ENCODE results near the gene CMTM1.
A peak's percentile ranks its signal among the peaks of the same experiment; 100 is the strongest.
"Not testable (repeated sequence)": the region's sequence is repeated elsewhere in the genome, so short reads cannot be mapped to it uniquely, and the experiment has no call there.

The CMTM1 gene

DNA sequence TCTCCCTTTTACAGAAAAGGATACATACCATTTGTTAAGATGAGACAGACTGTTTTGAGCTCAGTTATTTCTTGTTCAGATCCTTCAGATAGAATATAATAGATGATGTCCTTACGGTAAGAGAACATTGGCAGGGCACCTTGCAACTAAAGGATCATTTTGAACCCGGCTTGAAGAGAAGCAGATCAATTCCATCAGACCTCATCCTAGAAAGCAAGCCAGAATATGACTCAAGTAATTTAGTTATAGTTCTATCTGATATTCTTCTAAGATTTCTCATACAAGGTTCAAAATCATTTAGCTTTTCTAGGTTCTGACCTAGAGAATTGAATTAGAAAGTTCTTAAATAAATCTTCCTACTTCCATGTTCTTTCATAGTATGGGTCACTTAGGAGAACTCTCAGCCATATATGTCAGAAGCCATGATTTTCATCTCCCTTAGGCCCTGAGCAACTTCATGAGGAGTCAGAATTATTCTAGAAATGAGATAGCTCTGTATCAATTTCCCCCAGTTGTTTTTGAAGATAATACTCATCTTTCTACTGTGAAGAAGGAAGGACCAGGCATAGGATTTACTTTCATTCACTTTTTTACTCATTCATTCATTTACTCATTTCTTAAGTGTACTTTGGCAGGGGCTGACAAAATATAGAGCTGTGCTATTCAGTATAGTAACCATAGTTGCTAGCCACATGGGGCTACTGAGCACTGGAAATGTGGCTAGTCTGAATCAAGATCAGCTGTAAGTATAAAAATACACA is 2.5 kb upstream of the CMTM1 start:
- no peak for DNase-seq

DNA sequence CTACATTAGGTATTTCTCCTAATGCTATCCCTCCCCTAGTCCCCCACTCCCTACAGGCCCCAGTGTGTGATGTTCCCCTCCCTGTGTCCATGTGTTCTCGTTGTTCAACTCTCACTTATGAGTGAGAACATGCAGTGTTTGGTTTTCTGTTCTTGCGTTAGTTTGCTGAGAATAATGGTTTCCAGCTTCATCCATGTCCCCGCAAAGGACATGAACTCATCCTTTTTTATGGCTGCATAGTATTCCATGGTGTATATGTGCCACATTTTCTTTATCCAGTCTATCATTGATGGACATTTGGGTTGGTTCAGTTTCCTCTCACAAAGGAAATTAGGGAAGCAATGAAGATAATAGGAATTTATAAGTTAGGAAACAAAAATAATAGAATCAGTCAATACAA is 1.0 kb downstream of the CMTM1 start:
- not testable (repeated sequence) for DNase-seq

DNA sequence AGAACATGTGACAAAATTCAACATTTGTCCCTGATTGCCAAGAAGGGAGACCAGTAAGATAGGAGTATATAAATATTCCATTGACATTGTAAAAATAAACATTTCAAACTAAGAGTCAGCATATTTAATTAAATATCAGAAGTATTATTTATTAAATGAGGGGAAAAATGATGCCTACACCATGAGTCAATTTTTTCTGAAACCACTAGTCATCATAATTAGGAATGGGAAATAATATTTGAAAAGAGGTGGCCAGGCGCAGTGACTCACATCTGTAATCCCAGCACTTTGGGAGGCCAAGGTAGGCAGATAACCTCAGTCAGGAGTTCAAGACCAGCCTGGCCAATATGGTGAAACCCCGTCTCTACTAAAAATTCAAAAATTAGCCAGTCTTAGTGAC is 2.1 kb downstream of the CMTM1 start:
- DNase-seq: no peak

DNA sequence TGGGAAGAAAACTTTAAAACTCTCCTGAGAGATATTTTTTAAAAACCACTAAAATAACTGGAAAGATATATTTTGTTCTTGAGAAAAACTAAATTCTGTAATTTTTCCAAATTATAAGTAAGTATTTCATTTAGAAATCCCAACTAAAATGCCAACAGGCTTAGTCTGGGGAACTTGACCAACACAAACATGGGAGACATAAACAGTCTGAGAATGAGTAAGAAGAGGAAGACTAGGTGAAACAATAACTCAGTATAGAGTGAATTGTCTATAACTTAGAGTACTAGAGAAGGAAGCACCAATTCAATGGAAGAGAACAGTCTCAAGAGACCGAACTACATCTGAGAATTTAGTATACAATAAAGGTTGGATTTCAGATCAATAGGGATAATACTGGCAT is 2.9 kb downstream of the CMTM1 start:
- DNase-seq: no peak

DNA sequence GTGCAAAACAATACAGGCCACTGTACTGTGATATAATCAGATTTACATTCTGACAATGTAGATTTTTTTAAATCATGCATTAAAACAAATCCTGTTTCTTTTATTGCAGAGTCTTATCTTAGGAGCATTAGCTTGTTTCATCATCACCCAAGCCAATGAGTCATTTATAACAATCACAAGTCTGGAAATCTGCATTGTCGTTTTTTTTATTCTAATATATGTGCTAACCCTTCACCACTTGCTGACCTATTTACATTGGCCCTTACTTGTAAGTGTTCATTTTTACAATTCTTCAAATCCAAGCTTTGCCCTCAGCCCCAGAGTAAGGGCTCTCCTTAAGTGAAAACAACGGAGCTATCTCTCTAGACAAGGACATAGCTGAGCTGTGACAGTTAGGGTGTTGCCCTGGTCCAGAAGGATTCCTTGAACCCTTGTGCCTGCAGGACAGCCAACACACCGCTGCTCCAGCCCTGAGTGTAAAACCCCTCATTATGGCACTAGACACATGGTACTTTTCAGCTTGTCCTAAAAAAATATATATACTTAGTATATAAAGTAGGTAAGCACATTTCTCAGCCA is 3.7 kb downstream of the CMTM1 start:
- DNase-seq: peak; percentile 59

DNA sequence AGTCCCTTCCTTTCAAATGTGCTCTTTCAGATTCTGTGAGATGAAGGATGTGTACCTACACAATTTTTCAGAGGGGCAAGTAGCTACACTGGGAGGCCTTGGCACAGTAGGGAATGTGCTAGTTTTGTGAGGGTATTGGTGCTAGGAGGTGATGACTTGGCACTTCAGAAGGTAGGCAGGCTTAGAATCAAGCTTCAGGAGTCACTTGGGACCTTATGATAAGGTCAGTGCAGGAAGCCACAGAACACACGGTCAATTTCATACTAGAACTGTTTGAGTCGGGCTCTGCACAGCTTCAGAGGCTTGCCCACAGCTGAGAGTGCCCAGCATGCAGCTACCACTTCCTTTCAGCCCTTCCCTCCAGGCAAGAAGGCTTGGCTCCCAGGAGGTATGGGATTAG is 6.1 kb downstream of the CMTM1 start:
- DNase-seq: peak; percentile 83

DNA sequence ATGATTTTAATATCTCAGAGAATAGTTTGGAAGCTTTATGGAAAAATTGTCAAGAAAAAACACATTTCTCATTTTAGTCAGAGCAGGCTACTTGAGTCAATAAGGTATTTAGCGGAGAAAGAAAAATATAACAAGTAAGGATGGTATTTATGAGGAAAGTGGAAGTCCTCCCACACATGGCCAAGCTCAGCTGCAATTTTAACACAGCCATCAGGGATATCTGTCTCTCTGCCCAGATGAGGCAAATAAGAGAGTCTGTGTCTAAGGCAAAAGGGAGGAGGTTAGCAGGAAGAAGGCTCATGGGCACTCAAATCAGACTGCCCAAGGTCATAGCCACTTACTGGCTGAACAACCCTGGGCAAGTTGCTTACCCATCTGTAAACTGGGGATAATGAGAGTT is 7.8 kb downstream of the CMTM1 start:
- no peak for DNase-seq

DNA sequence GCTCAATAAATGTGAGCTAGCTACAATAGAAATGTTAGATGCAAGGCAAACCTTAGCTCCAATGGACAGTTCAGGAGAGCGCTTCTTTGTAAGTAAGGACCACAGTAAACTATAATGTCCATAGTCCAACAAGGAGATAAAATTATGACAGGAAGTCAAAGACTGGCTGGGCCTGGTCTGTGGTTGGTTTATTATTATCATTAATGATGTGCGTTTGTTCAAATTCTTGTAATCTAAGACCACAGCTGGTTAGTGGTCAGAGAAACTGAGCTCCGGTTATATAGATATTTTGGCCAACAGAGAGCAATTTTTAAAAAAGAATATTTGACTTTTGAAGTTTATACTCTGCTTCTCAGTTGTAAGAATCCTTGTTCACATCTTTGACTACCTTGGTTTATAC is 8.3 kb downstream of the CMTM1 start:
- DNase-seq: peak; percentile 82

DNA sequence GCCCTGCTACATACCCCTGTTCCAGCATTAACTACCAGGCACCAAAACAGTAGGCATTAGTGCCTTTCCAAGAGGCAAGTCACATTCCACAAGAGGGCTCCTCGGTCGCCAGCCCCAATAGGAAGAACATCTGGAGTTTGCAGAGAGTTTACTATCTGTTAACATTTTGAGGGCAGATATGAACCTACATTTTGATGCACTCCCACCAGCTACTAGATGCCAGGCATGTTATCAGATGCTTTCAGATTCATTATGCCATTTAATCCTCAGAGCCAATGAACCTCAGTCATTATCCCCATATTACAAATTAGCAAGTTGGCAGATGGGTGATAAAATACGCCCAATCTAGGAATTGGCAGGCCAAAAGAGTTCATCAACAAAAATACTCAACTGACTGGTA is 8.8 kb downstream of the CMTM1 start:
- peak; percentile 80 for DNase-seq

DNA sequence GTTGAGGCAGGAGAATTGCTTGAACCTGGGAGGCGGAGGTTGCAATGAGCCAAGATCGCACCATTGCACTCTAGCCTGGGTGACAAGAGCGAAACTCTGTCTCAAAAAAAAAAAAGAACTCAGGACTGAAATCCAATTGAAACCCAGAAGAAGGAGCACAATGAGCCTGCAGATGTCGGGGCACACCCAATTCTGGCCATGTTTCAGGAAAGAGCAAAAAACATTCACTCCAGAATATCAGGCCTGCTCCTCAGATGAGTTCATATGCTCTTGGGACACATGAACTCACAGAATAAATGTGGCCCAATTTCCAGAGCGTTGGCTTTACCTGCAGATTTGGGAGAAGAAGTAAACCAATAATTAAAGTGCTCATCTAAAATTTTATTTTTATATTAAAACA is 10.1 kb downstream of the CMTM1 start:
- no peak for DNase-seq

DNA sequence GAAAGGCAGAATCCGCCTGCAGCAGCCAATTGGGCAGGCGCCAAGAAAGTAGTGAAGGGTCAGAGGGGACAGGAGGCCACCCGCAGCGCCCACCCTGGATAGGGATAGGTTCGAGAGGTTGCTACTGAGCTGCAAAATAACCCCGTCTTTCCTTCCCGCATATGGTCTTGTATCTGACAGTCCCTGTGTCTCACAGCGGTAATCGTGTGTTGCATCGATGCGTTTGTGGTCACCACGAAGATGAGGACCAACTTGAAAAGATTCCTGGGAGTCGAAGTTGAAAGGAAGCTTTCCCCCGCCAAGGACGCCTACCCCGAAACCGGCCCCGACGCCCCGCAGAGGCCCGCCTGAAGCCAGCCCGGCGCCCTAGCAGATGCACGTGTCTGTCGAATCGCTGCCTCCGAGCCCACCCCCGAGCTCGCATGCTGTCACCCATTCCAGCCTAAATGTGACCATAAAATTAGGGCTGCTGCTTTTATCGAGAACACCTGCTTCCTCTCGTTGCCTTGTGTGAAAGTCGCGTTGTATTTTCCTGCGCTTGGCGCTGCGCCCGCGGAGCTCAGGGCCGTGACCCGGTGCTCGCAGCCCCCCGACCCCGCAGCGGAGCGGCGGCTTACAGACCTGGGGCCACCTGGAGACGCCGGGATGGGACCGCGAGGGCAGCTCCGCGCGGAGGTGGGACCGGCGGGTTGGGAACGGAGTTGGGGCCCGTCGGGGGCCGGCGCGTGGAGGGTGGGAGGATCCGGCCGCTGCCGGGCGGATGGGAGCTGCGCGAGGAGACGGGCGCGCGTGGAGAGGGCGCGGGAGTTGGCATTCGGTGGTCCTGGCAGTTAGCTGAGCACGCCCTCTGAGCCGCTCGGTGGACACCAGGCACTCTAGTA is 12.7 kb downstream of the CMTM1 start, which contains the start of gene CMTM2:
Gene CMTM2, plus strand, starts transcription at position 813 of the 881 bp plus-strand sequence. CDS start 145 bp downstream, outside the sequence.
- DNase-seq: peak; percentile 51

DNA sequence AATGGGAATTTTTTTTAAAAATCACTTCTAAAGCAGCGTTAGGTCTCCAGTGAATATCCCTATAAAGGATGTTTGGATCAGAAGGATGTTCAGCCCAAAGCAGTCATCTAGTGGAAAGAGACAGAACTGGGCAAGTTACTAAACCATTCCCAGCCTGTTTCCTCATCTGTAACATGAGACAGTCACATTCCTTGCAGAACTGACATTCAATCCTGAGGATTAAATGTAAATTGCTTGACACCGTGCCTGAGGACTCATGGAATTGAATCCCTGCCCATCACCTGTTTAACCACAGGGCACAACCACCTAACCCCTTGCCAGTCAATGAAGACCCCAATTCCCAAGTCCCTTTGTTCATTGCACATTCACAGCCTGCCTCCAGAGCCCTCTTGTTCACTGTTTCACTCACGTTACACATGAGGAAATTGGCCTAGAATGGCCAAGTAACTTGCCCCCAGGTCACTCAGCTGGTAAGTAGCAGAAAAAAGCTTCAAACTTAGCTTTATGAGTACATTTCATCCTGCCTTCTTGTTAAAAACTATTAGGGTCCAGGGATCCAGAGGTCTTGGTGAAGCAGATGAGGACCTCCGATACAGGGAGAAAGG is 14.5 kb downstream of the CMTM1 start:
- DNase-seq: no peak

DNA sequence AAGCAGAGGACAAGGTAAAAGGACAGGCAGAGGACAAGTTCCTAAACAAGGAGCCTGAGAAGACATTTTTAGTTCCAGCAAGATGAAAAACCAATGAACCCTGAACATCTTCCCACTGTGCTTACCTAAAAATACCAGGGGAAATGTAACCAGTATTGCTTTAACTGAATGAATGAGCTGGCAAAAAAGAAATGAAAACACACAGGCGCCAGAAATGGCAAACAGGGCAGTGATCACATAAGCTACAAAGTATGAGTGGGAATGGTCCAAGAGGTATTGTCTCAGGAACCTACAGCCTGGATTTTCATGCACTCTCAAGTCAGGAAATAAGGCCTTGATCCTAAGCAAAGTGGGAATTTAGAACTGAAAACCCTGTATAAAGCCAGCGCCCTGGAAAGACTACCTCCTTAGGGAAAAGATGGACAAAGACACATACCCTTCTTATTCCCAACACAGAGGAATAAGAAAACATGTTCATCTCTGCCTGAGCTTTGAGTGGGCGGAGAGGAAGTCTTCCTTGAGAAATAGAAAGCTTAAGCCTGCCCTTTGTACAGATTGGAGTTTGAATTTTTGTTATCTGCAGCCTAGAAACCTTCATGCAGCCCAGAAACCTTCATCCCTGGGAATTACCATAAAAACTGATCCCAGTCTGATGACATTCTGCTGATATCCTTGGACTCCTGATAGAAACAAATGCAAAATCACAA is 15.2 kb downstream of the CMTM1 start:
- no peak for DNase-seq

DNA sequence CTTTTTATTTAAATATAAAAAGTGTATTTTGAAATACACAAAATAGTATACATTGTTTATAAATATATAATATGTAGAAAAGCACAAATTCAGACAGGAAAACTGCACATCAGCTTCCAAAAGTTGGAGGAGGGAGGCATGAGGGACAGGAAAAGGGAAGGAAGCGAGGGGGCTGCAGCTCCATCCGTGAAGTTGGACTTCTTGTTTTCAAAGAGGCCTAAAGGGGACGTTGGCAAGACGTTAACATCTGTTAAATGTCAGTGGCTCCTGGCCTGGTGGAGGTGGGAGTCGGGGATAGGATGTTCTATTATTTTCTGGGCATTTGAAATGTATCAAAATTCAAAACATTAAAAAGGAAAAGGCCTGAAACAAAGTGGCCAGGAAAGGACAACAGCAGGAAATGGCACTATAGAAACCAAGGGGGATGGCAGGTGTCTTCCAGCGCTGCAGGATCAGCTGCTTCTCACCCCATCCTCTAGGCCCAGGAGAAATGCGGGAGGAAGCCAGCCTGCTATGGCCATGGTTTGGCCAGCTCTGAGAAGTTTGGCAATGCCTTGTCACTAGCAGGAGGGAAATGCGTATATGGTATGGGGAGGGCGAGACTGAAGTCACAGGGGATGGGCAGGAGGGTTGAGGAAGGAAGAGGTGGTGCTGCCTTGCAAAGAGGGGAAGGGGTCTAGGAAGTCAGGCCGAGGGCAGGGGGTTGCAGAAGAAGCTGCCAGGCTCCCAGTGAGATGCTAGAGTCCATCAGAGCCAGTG is 19.4 kb downstream of the CMTM1 start:
- DNase-seq: no peak

DNA sequence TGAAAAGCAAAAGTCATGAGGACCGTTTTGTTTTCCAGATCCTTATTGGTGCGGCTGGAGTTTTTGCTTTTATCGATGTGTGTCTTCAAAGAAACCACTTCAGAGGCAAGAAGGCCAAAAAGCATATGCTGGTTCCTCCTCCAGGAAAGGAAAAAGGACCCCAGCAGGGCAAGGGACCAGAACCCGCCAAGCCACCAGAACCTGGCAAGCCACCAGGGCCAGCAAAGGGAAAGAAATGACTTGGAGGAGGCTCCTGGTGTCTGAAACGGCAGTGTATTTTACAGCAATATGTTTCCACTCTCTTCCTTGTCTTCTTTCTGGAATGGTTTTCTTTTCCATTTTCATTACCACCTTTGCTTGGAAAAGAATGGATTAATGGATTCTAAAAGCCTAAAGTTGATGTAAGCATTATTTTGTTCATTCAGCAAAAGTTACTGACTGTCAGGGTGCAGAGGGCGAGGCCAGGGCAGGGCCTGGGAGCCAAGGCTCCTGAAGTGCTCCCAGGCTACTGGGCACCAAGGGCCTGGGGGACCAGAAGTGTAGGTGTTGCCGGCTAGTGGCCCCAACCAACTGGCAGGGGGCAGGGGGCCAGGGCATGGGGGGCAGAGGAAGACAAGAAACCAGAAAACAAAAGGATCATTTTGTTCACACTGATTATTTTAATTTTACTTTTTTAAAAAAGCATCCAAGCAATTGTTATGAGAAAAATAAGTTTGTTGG is 21.8 kb downstream of the CMTM1 start:
- DNase-seq: no peak

DNA sequence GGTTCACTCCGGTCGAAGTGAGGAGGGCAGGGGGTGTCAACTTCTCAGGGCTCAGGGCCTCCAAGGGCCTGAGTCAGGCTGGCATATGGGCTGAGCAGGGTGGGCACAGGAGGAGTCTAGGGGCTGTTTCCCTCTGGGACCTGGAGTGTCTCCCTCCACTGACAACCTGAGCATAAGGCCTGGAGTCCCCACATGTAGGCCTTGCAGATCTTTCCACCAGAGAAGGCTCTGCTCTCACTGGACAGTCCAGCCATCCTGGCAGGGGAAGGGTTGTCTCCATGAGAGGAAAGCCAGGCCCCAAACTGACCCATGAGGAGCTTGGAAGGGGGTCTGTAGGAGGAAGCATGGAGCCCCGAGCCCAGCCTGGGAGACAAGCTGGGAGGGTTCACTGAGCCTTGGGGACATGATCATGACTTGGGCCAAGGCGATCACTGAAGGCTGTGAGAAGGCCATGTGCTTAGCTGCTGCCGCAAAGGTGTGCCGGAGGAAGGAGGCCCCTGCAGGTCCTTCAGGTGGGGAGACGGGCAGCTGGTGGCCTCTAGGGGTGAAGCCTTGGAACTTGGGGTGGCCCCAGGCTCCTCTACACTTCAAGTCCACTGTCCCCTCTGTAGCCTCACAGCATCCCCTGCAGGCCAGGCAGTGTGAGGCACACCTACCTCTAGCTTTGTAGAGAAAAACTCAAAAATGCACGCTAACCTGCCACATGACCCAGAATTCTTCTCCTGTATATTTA is 22.9 kb downstream of the CMTM1 start:
- peak; percentile 92 for DNase-seq

DNA sequence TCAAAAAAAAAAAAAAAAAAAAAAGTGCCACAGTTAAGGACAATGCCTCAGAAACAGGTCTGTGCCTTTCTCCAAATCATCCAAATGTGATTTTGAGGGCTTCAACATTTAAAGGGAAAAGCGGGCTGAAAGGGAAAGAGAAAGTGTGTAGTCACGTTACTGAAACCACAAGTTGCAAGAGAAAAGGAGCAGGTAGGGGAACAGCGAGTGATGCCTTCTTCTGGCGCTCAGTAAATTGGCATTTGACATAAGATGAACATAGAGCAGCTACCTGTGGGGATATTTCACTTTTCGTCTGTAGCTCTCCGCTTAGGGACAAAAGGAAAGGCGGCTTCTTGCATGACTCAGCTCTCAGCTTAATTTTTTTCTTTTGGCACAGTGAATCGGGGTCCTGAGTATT is 24.1 kb downstream of the CMTM1 start:
- no peak for DNase-seq

DNA sequence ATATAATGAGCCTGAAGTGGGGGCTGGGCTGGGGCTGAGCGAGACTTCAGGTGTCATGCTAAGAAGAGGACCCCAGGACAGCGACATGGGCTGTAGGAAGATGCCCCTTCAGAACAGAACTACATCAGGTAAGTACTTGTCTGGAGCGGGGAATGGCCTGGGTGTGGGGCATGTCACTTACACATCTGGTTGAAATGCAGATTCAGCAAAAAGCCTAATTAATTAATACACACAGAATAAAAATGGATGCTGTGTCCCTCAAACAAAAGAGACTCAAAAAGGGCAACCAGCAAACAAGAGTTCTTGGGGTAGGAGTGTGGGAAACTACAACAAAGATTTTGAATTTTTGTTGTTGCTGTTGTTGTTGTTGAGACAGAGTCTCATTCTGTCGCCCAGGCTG is 24.8 kb downstream of the CMTM1 start:
- no peak for DNase-seq

DNA sequence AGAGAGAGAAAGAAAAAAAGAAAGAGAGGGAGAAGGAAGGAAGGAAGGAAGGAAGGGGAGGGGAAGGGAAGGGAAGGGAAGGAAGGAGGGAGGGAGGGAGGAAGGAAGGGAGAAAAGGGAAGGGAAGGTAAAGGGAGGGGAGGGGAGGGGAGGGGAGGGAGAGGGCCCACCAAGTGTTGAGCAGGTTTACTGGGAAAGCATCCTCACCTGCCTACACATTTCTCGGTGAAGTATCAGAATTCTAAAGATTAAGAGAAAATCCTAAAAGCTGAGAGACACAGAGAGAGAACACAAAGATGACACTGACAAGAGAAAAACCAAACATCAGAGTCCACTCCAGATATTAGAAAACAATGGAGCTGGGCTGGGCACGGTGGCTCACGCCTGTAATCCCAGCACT is 26.0 kb downstream of the CMTM1 start:
- DNase-seq: no peak

DNA sequence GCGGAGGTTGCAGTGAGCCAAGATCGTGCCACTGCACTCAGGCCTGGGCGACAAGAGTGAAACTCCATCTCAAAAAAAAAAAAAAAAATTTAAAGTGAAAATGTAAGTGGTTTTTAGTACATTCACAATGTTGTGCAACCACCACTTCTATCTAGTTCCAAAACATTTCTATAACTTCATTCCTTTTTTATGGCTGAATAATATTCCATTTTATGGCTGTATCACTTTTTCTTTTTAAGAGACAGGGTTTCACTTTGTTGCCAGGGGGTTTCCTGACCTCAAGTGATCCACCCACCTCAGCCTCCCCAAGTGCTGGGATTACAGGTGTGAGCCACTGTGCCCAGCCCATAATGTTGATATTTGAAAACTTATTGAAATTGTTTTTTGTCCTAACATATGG is 26.6 kb downstream of the CMTM1 start:
- no peak for DNase-seq

DNA sequence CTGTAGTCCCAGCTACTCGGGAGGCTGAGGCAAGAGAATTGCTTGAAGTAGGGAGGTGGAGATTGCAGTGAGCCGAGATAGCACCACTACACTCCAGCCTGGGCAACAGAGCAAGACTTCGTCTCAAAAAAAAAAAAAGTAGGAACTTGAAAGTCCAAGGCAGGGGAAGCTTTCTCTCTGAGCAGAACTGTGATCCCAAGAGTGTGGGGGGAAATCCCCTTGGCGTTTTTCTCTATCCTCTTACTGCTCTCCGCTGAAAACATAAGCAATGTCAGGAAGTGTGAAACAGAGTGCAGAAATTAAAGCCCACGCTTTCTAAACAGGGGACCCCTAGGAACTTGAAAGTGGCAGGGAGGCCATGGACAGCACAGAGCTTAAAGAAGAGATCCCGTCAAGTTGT is 28.5 kb downstream of the CMTM1 start:
- no peak for DNase-seq
